ENCODE results near the gene NSDHL. TPM values are rescaled to one million over a fixed set of nuclear protein-coding genes. Genes with fewer than 3 reads are reported as not detected.

The NSDHL gene
- total RNA-seq, 1 experiment from 2014 or later = 22.1 TPM

GRCh38 chrX:152866386-152866785 is 35.5 kb downstream of the NSDHL start:
- BruUV-seq (replicated peaks) = no TSS peak
- Histone ChIP-seq H3K27ac (ENCODE audit: low read depth, low read length) (no peak overlapping the region), H3K4me1 (ENCODE audit: control insufficient read depth in 1 of 2, insufficient read depth in 2 of 2, low read length in 2 of 2) (no peaks in the 10 kb centered on the region), H4K20me1 (ENCODE audit: insufficient read depth) (no peaks in the 10 kb centered on the region), H2AFZ (ENCODE audit: low read depth, low read length, poor library complexity, severe bottlenecking) (no peak overlapping the region), H3K9me2 (ENCODE audit: insufficient read depth) (no peaks in the 10 kb centered on the region), H3K79me2 (ENCODE audit: insufficient read depth, low read length) (no peaks in the 10 kb centered on the region), H3K9ac (ENCODE audit: low read length) (no peak overlapping the region), H3K27me3 (ENCODE audit: insufficient read depth, low read length) (no peaks in the 10 kb centered on the region), H3K9me3 (ENCODE audit: control insufficient read depth in 1 of 2, insufficient read depth in 1 of 2, low read depth in 1 of 2, low read length in 2 of 2) (no peaks in the 10 kb centered on the region), H3K36me3 (ENCODE audit: control insufficient read depth in 1 of 2, insufficient read depth in 2 of 2, low read length in 2 of 2) (no peaks in the 10 kb centered on the region; a peak in 1 of 4 replicates), H3K4me3 (replicated peaks in 1 of 2; ENCODE audit: low read depth in 1 of 2, low read length in 2 of 2) (no peak overlapping the region), H3K4me2 (ENCODE audit: low read length) (no peak overlapping the region)
- RAD21 ChIA-PET (ENCODE audit: low non-redundant PET in 1 of 2, low total read pairs in 2 of 2, uncharacterized antibody in 2 of 2, unreplicated experiment in 2 of 2) = no interaction called here
- intact Hi-C loops (cut with micrococcal nuclease) = no loop called here
- CTCF ChIA-PET = no interaction called here
- POLR2A ChIA-PET = no interaction called here
- no peak for TF ChIP-seq POLR2A (IDR thresholded peaks at IDR 0.05; ENCODE audit: borderline replicate concordance, extremely low read depth, insufficient read depth, insufficient read length)
- TF ChIP-seq JUND (IDR thresholded peaks at IDR 0.05) = no peak
- no peak for TF ChIP-seq CBX3 (IDR thresholded peaks at IDR 0.05; ENCODE audit: low read depth)
- no peak for TF ChIP-seq POLR2AphosphoS5 (IDR thresholded peaks at IDR 0.05; ENCODE audit: low read depth, low read length)
- no peak for TF ChIP-seq EZH2phosphoT487 (IDR thresholded peaks at IDR 0.05; ENCODE audit: borderline replicate concordance)
- no peak for TF ChIP-seq FOSL1 (IDR thresholded peaks at IDR 0.05; ENCODE audit: low read depth)
- TF ChIP-seq, protein P1, sequence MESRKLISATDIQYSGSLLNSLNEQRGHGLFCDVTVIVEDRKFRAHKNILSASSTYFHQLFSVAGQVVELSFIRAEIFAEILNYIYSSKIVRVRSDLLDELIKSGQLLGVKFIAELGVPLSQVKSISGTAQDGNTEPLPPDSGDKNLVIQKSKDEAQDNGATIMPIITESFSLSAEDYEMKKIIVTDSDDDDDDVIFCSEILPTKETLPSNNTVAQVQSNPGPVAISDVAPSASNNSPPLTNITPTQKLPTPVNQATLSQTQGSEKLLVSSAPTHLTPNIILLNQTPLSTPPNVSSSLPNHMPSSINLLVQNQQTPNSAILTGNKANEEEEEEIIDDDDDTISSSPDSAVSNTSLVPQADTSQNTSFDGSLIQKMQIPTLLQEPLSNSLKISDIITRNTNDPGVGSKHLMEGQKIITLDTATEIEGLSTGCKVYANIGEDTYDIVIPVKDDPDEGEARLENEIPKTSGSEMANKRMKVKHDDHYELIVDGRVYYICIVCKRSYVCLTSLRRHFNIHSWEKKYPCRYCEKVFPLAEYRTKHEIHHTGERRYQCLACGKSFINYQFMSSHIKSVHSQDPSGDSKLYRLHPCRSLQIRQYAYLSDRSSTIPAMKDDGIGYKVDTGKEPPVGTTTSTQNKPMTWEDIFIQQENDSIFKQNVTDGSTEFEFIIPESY (IDR thresholded peaks at IDR 0.05; ENCODE audit: extremely low read depth, insufficient replicate concordance, low read length) = no peak
- TF ChIP-seq TCF7L2 (IDR thresholded peaks at IDR 0.05; ENCODE audit: borderline replicate concordance, extremely low read depth, insufficient read depth, insufficient read length) = no peak
- no peak for TF ChIP-seq ATF3 (IDR thresholded peaks at IDR 0.05)
- no peak for TF ChIP-seq ZNF274 (IDR thresholded peaks at IDR 0.05; ENCODE audit: low read depth, low read length)
- TF ChIP-seq, protein P2, sequence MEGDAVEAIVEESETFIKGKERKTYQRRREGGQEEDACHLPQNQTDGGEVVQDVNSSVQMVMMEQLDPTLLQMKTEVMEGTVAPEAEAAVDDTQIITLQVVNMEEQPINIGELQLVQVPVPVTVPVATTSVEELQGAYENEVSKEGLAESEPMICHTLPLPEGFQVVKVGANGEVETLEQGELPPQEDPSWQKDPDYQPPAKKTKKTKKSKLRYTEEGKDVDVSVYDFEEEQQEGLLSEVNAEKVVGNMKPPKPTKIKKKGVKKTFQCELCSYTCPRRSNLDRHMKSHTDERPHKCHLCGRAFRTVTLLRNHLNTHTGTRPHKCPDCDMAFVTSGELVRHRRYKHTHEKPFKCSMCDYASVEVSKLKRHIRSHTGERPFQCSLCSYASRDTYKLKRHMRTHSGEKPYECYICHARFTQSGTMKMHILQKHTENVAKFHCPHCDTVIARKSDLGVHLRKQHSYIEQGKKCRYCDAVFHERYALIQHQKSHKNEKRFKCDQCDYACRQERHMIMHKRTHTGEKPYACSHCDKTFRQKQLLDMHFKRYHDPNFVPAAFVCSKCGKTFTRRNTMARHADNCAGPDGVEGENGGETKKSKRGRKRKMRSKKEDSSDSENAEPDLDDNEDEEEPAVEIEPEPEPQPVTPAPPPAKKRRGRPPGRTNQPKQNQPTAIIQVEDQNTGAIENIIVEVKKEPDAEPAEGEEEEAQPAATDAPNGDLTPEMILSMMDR (IDR thresholded peaks at IDR 0.05 in 2 of 3, conservative IDR thresholded peaks at IDR 0.05 in 1 of 3; ENCODE audit: borderline replicate concordance in 1 of 3, insufficient read depth in 1 of 3, low read depth in 2 of 3, low read length in 2 of 3) = no peak
- no peak for TF ChIP-seq ZFX (IDR thresholded peaks at IDR 0.05)
- no peak for ATAC-seq
- no peak for DNase-seq (ENCODE audit: low read depth, low spot score)
